ENCODE data around the gene CEP70.
A peak's percentile ranks its signal among the peaks of the same experiment; 100 is the strongest.
"Not testable (repeated sequence)": the region's sequence is repeated elsewhere in the genome, so short reads cannot be mapped to it uniquely, and the experiment has no call there.

Gene CEP70

GRCh38 chr3:138467931-138468330 lies 126.1 kb downstream of the CEP70 start:
- no peak for DNase-seq

DNA sequence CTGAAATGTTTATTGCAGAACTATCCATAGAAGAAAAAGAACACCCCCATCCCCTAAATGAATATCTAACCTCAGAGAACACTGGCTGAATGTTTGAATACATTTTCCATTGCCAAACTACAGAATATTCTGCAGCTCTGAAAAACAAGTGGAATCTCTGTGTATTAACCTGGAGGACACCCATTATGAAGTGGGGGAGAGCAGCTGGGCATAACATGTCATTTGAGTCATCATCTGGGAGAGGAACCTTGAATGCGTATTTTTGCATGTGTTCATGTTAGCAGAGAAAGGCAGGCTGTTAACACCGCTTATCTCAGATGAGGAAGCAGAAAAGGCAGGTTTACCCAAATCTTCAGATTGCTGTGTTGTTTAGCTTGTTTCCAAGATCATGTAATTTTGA lies 128.1 kb downstream of the CEP70 start:
- peak; percentile 36 for DNase-seq

DNA sequence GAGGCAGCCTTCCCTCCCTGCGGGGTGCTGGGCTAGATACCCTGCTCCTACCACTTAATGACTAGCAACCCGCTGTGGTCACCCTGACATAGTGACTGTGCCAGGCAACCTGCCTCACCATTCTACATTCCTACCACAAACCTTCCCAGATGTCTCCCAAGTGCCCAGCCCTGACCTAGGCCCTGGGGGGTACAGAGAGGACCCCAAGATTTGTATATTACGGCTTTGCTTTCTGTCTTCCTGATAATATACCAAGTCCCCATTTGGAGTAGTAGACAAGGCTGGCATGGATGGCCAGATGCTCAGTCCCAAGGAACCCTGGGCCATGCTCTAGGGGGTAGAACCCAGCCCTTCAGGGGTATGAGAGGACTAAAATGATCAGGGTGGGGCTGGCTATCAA lies 128.6 kb downstream of the CEP70 start:
- DNase-seq, result no peak

DNA sequence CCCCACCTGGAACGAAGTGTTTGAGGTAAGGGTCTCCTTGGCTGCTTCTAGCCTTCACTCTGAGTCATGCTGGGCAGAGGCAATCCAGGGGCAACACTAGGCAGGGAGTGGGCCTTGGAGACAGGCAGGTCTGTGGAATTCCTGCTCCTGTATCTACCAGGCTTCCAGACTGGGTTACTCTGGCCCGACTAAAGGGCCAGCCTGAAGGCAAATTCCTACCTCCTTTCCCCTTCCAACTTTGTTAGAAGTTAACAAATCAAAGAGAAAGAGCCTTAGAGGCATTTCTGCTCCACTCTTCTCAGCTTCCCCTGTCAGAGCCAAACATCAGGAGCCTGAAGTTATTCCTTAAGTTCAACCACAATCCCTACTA lies 129.6 kb downstream of the CEP70 start:
- no peak for DNase-seq

- no peak for DNase-seq
These were observed 130.2 kb downstream of the CEP70 start for GRCh38 chr3:138463724-138464490.

DNA sequence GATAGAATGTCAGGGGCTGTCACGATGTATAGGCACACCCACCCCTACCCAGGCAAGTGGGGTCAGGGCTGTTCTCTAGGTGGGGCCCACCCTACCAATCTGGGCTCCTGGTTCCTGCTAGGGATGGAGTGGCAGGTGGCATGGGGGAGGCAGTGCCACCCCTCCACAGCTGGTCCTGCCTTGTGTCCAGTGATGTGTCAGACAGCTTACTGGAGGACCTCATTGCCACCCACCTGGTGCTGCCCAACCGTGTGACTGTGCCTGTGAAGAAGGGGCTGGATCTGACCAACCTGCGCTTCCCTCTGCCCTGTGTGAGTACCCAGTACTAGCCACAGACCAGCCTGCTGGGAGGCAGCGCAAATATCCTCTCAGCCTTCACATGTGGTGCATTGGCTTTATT lies 132.2 kb downstream of the CEP70 start:
- no peak for DNase-seq

DNA sequence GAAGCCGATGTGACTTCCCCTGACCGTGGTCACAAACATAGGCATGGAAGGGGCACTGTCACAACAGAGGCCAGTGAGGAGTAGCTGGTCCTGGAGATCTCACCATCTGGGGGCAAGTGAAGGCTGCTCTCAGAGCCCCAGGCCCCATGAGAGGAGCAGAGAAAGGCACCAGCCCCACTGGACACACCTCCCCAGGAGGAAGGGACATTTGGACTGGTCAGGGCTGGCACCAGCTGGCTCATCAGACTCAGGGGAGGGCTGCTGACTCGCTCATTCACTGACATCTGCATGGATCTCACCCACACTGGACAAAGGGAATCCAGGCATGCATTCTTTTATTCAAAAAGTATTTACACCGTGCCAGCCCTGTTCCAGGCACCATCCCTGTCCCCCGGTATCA lies 132.8 kb downstream of the CEP70 start:
- DNase-seq, result no peak

- DNase-seq, result no peak
These were observed 133.4 kb downstream of the CEP70 start for GRCh38 chr3:138460536-138461205.

GRCh38 chr3:138459619-138460535 lies 134.2 kb downstream of the CEP70 start:
- DNase-seq, result no peak

- DNase-seq, result no peak
These were observed 135.1 kb downstream of the CEP70 start for GRCh38 chr3:138458774-138459499.

DNA sequence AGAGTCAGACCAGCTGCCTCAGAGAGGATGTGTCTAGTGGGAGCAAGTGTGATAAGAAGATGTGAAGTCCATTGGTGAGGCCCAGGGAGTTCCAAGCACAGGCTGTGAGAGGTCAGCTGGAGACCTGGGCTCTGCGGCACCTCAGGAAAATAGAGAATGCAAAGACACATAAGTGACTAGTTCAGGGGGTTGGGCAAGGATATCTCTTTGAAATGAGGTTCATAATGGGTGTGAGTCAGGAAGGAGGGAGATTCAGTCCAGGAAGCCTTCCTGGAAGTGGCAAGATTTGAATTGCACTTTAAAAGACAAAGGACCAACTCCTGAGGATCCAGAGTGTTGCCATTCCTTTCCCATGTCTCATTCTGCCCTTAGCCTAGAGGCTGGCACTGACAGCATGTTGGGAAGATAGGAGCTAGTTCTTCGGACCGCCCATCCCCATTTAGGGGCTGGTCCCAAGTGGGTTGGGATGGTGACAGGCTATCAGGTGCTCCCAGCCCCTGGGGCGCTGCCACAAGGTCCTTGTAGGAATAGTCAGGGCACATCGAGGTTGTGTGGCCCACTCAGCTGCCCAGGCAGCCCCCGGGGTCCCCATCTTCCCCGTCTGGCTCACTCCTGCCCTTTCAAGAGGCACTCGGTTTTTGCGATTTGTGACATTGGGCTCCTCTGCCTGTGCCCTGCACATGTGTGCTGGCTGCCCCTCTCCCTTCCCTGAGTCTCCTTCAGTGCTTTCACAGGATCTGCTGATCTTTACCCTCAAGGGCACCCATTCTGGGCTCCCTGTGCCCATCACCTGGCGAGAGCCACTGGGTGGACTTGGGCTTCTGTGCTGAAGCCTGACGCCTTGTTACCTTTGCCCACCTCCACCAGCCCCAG lies 136.0 kb downstream of the CEP70 start:
- DNase-seq, result no peak

DNA sequence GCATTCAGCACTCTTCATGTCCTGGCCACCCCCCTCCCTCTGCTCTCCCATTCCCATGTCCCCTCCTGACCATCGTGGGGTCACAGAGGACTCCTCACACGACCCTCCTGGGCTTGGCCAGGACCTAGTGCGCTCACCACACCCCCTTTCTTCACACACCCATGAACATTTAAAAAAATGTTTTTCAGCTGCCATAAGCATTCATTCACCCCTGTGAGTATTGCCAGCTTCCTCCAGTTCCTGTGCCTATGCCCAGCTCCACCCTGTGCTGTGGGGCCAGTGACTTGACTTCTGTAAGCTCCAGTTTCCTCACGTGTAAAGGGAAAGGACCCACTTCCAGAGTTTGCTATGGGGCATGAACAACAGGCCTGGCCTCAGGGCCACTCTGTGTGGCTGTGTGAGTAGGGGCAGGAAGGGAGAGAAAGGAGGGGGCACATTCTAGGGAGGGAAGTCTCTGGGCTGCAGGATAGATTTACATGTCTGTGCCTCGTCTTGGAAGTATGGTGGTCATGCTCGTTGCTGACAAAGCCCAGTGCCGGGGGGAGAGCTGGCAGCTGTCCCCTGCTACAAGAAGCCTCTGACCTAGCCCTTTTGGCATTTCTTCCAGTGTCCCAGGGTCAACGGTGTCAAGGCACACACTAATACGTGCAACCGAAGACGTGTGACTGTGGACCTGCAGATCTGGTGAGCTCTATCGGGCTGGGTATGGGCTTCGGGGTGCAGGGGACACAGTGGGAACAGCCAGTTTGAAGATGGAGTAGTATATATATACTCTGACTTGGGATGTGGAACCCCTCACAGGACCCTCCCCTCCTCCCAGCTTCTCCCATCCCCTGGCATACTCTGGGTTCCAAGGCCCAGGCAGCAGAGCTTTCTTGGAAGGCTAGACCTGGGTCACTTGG lies 136.8 kb downstream of the CEP70 start:
- no peak for DNase-seq

GRCh38 chr3:138455801-138456716 lies 138.0 kb downstream of the CEP70 start:
- peak; percentile 47 for DNase-seq

- DNase-seq, result not testable (repeated sequence)
These were observed 140.1 kb downstream of the CEP70 start for GRCh38 chr3:138453940-138454339.

DNA sequence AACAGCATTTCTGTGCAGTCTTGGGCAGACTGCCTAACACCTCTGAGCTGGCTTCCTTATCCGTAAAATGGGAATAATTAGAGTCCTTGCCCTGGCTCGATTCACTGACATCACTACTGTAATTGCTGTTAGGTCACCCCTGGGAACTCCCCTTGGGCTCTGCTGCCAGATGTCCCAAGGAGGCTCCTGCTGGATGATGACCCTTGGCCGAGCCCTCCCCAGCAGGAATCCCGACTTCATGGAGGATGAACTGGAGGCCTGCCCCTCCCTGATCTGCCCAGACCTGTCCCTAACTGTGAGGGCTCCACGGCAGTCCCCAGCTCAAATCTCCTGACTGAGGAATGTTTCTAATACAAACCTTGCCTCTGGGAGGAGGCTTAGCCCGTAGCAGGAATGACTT lies 141.6 kb downstream of the CEP70 start:
- DNase-seq, result no peak

- DNase-seq, result no peak
These were observed 142.4 kb downstream of the CEP70 start for GRCh38 chr3:138451595-138452162.

- DNase-seq, result no peak
These were observed 143.2 kb downstream of the CEP70 start for GRCh38 chr3:138450704-138451424.

GRCh38 chr3:138450181-138450580 lies 143.9 kb downstream of the CEP70 start:
- DNase-seq, result no peak

GRCh38 chr3:138449490-138449889 lies 144.6 kb downstream of the CEP70 start:
- no peak for DNase-seq

Data from fibroblast of upper back skin (primary cell).